Measurements from ENCODE around the gene DPEP2. TPM values are rescaled to one million over a fixed set of nuclear protein-coding genes. Genes with fewer than 3 reads are reported as not detected.

DPEP2 gene
- total RNA-seq, 1 donor from 2014 or later, result 0.99 TPM

DNA sequence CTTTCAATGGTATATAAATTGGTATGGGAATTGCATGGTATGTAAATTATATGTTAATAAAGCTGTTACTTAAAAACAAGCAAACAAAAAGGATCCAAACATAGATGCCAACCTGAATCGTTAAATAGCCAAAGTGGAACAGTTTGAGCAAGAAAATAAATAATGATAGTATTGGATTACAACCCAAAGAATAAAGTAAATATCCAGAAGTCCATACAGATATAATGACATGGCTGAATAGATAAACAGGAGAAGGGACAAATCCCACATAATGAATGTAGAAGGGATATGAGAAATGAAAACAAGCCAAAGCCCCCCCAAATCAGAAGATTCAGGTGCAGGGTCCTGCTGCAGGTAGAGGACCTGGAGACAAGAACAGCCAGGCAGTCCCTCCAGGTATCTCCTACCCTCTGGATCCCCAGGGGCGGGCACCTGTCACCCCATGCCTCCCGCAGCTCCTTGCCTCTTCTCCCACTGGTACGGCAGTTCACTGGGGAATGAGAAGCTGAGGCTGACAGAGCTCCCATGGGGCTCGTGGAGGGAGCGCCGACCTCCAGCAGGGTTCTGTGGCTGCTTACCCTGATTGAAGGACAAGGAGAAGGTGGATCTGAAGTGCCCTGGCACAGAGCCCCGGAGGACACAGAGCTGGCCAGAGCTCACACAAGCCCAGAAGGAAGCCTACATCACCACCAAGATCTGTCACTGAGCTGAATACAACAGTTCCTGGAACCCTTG is 45.5 kb downstream of the DPEP2 start:
- peaks cover 47% of the 10 kb centered on the region for H3K4me1 ChIP-seq
- TF ChIP-seq, protein P1, sequence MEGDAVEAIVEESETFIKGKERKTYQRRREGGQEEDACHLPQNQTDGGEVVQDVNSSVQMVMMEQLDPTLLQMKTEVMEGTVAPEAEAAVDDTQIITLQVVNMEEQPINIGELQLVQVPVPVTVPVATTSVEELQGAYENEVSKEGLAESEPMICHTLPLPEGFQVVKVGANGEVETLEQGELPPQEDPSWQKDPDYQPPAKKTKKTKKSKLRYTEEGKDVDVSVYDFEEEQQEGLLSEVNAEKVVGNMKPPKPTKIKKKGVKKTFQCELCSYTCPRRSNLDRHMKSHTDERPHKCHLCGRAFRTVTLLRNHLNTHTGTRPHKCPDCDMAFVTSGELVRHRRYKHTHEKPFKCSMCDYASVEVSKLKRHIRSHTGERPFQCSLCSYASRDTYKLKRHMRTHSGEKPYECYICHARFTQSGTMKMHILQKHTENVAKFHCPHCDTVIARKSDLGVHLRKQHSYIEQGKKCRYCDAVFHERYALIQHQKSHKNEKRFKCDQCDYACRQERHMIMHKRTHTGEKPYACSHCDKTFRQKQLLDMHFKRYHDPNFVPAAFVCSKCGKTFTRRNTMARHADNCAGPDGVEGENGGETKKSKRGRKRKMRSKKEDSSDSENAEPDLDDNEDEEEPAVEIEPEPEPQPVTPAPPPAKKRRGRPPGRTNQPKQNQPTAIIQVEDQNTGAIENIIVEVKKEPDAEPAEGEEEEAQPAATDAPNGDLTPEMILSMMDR (IDR thresholded peaks at IDR 0.05; ENCODE audit: borderline replicate concordance), result no peak
- H3K27ac ChIP-seq (replicated peaks), result peak overlapping the region; percentile 12
- DNase-seq, result no peak
- H3K27me3 ChIP-seq (ENCODE audit: low read depth), result no peaks in the 10 kb centered on the region
- no peaks in the 10 kb centered on the region for H3K9me3 ChIP-seq (replicated peaks)
- H3K4me3 ChIP-seq, result no peak overlapping the region
- peaks cover 98% of the 10 kb centered on the region for H3K36me3 ChIP-seq
- intact Hi-C loops (cut with micrococcal nuclease), result no loop called here

DNA sequence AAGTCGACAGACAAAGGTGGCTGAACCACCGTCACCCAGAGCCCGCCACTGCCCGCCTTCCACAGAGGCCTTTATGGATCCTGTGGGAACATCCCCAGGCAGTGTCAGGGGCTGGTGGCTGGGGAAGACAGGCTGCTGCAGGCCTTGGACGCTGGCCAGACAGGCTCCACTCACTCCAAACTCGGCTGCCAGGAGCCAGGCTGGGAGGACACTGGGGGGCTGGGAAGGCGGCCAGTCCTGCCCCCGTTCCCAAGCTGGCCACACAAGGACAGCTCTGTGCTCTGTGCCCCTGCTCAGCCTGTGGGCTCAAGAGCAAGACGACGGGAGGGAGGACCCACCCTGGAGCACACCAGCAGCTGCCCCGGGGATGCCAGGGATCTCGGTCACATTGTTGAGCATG is 47.8 kb downstream of the DPEP2 start:
- Histone ChIP-seq H3K36me3 (peaks cover 98% of the 10 kb centered on the region), H3K9me3 (replicated peaks) (no peaks in the 10 kb centered on the region), H3K4me3 (no peak overlapping the region), H3K4me1 (peaks cover 53% of the 10 kb centered on the region), H3K27me3 (ENCODE audit: low read depth) (no peaks in the 10 kb centered on the region), H3K27ac (replicated peaks) (peak overlapping the region; percentile 68)
- intact Hi-C loops (cut with micrococcal nuclease), result no loop called here
- DNase-seq, result peak; percentile 77
- TF ChIP-seq, protein P1 (IDR thresholded peaks at IDR 0.05; ENCODE audit: borderline replicate concordance), result no peak

GRCh38 chr16:67950335-67950843 is 48.9 kb downstream of the DPEP2 start:
- intact Hi-C loops (cut with micrococcal nuclease), result no loop called here

GRCh38 chr16:67949645-67950044 is 49.6 kb downstream of the DPEP2 start:
- H3K27me3 ChIP-seq (ENCODE audit: low read depth), result no peaks in the 10 kb centered on the region
- intact Hi-C loops (cut with micrococcal nuclease), result no loop called here
- H3K9me3 ChIP-seq (replicated peaks), result no peaks in the 10 kb centered on the region
- H3K4me1 ChIP-seq, result peaks cover 65% of the 10 kb centered on the region
- peaks cover 98% of the 10 kb centered on the region for H3K36me3 ChIP-seq
- DNase-seq, result no peak
- no peak overlapping the region for H3K4me3 ChIP-seq
- H3K27ac ChIP-seq (replicated peaks), result no peak overlapping the region
- TF ChIP-seq, protein P1 (IDR thresholded peaks at IDR 0.05; ENCODE audit: borderline replicate concordance), result no peak

More at GRCh38 chr16:67950335-67950843, 48.9 kb downstream of the DPEP2 start:
- Histone ChIP-seq H3K27ac (replicated peaks) (no peak overlapping the region), H3K4me3 (no peak overlapping the region), H3K4me1 (peaks cover 64% of the 10 kb centered on the region), H3K27me3 (ENCODE audit: low read depth) (no peaks in the 10 kb centered on the region), H3K36me3 (peaks cover 98% of the 10 kb centered on the region), H3K9me3 (replicated peaks) (no peaks in the 10 kb centered on the region)
- DNase-seq, result no peak
- TF ChIP-seq, protein P1 (IDR thresholded peaks at IDR 0.05; ENCODE audit: borderline replicate concordance), result no peak

- TF ChIP-seq, protein P1 (IDR thresholded peaks at IDR 0.05; ENCODE audit: borderline replicate concordance), result no peak
- intact Hi-C loops (cut with micrococcal nuclease), result no loop called here
- Histone ChIP-seq H3K4me3 (no peak overlapping the region), H3K27me3 (ENCODE audit: low read depth) (no peaks in the 10 kb centered on the region), H3K27ac (replicated peaks) (peak overlapping the region; percentile 80), H3K4me1 (peaks cover 72% of the 10 kb centered on the region), H3K36me3 (peaks cover 92% of the 10 kb centered on the region), H3K9me3 (replicated peaks) (no peaks in the 10 kb centered on the region)
- no peak for DNase-seq
Measured at GRCh38 chr16:67948015-67948414, 51.3 kb downstream of the DPEP2 start.
